Common myeloid progenitor, CD34-positive (primary cell): ENCODE results near the gene PRKAR2A.
"Not testable (repeated sequence)": the region's sequence is repeated elsewhere in the genome, so short reads cannot be mapped to it uniquely, and the experiment has no call there.

Experiments used
- CTCF ChIA-PET: fragments of 350-600 bp; sonication (Branson Sonifier 250); formaldehyde crosslinking; loops from one replicate; lab custom pipeline; 2021; ENCODE audit warnings: antibody characterized with exemption; lab: Charles Lee
- POLR2A ChIA-PET: fragments of 350-600 bp; sonication (Branson Sonifier 250); formaldehyde crosslinking; loops from one replicate; lab custom pipeline; 2021; ENCODE audit warnings: antibody characterized with exemption; lab: Charles Lee
- DNase-seq, 3 donors: peaks; one replicate each; pipeline versions ENCODE4 v3.0.0 to v3.0.0-alpha.2; 2013
- H3K27ac ChIP-seq, 2 experiments: 1 replicate in 1 of 2; 2 replicates in 1 of 2; pipeline ENCODE4 v1.7.0; 2013; ENCODE audit warnings: inconsistent platforms in 2 of 2, low read length in 2 of 2, mild to moderate bottlenecking in 2 of 2, low read depth in 1 of 2, moderate library complexity in 1 of 2; ENCODE audit not compliant: severe bottlenecking in 2 of 2, insufficient read depth in 1 of 2, poor library complexity in 1 of 2
- H3K27me3 ChIP-seq, 5 experiments: replicated peaks in 2 of 5; 1 replicate in 3 of 5; 2 replicates in 2 of 5; pipeline versions ENCODE4 v1.6.1 to v1.7.0; 2013; ENCODE audit warnings: low read length in 4 of 5, mild to moderate bottlenecking in 2 of 5, moderate library complexity in 2 of 5, inconsistent platforms in 1 of 5; ENCODE audit not compliant: insufficient read depth in 5 of 5, control insufficient read depth in 4 of 5
- H3K36me3 ChIP-seq, 4 experiments: 1 replicate in 2 of 4; 2 replicates in 2 of 4; pipeline versions ENCODE4 v1.6.1 to v1.7.0; 2013; ENCODE audit warnings: low read length in 3 of 4, control low read depth in 1 of 4, mild to moderate bottlenecking in 1 of 4; ENCODE audit not compliant: control insufficient read depth in 4 of 4, insufficient read depth in 4 of 4
- H3K4me1 ChIP-seq, 4 experiments: 1 replicate in 3 of 4; 2 replicates in 1 of 4; pipeline versions ENCODE4 v1.6.1 to v1.7.1; 2013; ENCODE audit warnings: low read length in 3 of 4, mild to moderate bottlenecking in 3 of 4, control low read depth in 1 of 4, inconsistent platforms in 1 of 4, moderate library complexity in 1 of 4; ENCODE audit not compliant: control insufficient read depth in 4 of 4, insufficient read depth in 4 of 4; ENCODE audit errors: control extremely low read depth in 1 of 4
- H3K4me3 ChIP-seq, 7 experiments: 1 replicate in 4 of 7; 2 replicates in 3 of 7; pipeline versions ENCODE4 v1.5.1 to v1.7.0; 2013; ENCODE audit warnings: mild to moderate bottlenecking in 7 of 7, low read length in 6 of 7, moderate library complexity in 6 of 7, inconsistent platforms in 2 of 7, low read depth in 2 of 7, control low read depth in 1 of 7; ENCODE audit not compliant: insufficient read depth in 4 of 7, control insufficient read depth in 1 of 7; ENCODE audit errors: extremely low read depth in 1 of 7
- H3K9me3 ChIP-seq, 5 experiments: 1 replicate in 4 of 5; 2 replicates in 1 of 5; pipeline versions ENCODE4 v1.6.1 to v1.7.1; 2013; ENCODE audit warnings: low read length in 4 of 5, mild to moderate bottlenecking in 2 of 5, inconsistent platforms in 1 of 5, low read depth in 1 of 5, moderate library complexity in 1 of 5; ENCODE audit not compliant: control insufficient read depth in 4 of 5, insufficient read depth in 2 of 5; ENCODE audit errors: control extremely low read depth in 1 of 5
- WGBS: methylation state at CpG from one replicate; pipeline ENCODE4 v1.1.5; 2013; ENCODE audit not compliant: insufficient coverage; 5-methylcytosine and 5-hydroxymethylcytosine counted together

The PRKAR2A gene

DNA sequence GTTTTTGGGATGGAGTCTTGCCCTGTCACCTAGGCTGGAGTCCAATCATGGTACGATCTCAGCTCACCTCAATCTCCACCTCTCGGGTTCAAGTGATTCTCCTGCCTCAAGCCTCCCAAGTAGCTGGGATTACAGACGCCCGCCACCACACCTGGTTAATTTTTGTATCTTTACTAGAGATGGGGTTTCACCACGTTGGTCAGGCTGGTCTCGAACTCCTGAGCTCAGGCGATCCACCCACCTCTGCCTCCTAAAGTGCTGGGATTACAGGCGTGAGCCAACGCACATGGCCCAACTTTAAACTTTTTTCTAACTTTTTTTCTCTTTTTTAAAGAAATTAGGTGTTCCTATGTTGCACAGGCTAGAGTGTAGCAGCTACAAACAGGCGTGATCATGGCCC is 19.8 kb downstream of the PRKAR2A start:
- CTCF ChIA-PET, result interaction anchor here (1.1 kb wide), 1 partner anchor 19 kb away, joined by 4 read pairs; the partner anchor contains the start of gene PRKAR2A

DNA sequence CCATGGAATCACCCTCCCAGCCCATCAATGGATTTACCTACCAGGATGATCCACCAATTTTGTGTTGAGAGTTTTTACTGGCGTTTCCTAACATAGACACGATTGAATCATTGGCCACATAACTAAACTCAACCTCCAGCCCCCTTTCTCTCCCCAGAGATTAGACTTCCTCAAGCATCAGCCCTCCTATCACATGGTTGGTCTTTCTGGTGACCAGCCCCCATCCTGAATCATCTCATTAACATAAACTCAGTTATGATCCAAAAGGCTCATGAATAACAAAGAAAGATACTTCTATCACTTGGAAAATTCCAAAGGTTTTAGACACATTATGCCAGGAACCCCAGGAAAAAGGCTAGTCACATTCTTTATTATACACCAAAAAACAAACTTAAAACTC is 21.2 kb downstream of the PRKAR2A start:
- POLR2A ChIA-PET, result no interaction called here
- Histone ChIP-seq H3K27me3 (no peaks in the 10 kb centered on the region), H3K27ac (no peak overlapping the region), H3K4me1 (no peaks in the 10 kb centered on the region), H3K36me3 (no peaks in the 10 kb centered on the region), H3K4me3 (no peak overlapping the region), H3K9me3 (no peaks in the 10 kb centered on the region)
- DNase-seq, result peak in 2 of 3 donors; percentile 14 to 17
- 94% methylated on average over 2 of the region's 2 CpGs for WGBS
- CTCF ChIA-PET, result no interaction called here

More for the DNA sequence above, 19.8 kb downstream of the PRKAR2A start:
- H3K36me3 ChIP-seq, H3K9me3 ChIP-seq, H3K4me3 ChIP-seq, H3K4me1 ChIP-seq, H3K27me3 ChIP-seq, DNase-seq, POLR2A ChIA-PET, H3K27ac ChIP-seq: not testable (repeated sequence)
- 83% methylated on average over 4 of the region's 10 CpGs for WGBS

DNA sequence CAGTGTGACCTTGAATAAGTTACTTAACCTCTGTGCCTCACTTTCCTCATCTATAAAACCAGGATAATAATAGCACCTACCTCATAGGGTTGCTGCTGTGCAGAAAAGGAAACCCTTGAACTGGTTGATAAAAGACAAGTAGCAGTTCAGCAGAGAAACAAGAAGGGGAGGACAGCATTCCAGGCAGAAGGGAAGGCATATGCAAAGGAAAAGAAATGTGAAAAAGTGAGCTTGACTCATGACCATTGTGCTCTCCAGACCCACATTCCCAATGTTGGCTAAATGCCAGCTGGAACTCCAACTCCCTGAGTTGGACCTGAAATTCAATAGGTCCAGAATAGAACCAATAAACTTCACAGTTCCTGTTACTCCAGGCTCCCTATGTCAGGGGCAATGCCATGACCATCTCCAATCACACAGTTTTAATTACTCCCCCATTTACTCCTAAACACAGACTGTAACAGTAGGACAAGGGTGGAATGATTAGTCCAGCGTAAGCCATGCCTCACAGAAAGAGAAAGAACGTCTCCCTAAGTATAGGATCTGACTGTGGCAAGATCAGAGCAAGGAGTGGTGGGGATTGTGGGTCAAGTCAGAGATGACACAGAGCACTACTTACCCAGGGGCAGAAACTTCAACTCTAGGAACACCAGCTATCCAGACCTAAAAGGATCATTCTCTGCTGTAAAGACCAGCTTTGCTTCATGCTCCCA is 26.9 kb downstream of the PRKAR2A start:
- no CpG with 5 or more reads among the region's 2 CpGs for WGBS
- no peaks in the 10 kb centered on the region for H3K9me3 ChIP-seq
- H3K4me3 ChIP-seq, result no peak overlapping the region
- ChIA-PET CTCF (interaction anchor here (0.5 to 1.4 kb wide), 2 partner anchors 17 to 30 kb away, joined by 3 to 4 read pairs; no protein-coding TSS in a partner anchor), POLR2A (no interaction called here)
- H3K27me3 ChIP-seq, result no peaks in the 10 kb centered on the region
- H3K27ac ChIP-seq, result no peak overlapping the region
- H3K4me1 ChIP-seq, result peaks cover 0 to 8% (median 0%) of the 10 kb centered on the region in 4 experiments
- DNase-seq, result no peak
- no peaks in the 10 kb centered on the region for H3K36me3 ChIP-seq

DNA sequence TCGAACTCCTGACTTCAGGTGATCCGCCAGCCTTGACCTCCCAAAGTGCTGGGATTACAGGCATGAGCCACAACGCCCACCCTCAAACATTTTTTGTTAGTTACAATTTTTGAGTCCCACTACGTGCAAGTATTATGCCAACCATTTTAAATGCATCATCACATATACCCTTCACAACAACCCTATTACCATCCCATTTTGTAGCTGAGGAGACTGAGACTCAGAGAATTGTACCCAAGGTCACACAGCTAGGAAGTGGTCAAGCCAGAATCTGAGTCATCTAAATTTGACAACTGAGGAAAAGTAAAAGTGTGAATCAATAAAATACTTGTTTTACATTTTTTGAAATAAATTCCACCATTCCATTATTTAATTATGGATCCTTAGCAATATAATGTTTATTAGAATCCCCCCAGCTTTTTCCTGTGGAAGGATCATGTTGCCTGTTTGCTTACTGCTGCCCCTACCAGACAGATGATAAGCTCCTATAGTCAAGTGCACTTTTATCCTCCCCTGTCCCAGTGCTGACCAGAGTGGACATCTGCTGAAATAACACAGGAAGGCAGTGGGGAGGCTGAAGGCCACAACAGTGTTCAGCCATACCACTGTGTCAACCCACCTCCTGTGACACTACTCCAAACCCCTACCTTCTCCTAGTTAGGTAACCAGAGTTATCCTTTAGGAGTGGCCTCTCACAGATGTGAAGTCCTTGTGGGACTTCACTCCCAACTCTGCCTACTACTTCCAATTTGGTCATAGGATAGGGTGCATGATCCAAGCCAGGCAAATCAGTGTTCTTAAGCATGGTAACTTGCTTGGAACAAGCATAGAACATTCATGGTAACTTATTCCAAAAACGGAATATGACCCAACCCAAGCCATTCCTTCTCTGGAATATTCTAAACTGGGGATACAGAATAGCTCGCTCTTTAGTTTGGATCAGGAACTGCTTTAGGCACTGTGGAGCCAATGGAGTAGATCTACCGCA is 28.1 kb downstream of the PRKAR2A start:
- DNase-seq, result no peak
- H3K9me3 ChIP-seq, result no peaks in the 10 kb centered on the region
- CTCF ChIA-PET, result no interaction called here
- H3K4me1 ChIP-seq, result peaks cover 0 to 8% (median 0%) of the 10 kb centered on the region in 4 experiments
- POLR2A ChIA-PET, result no interaction called here
- 100% methylated on average over 5 of the region's 7 CpGs for WGBS
- H3K36me3 ChIP-seq, result no peaks in the 10 kb centered on the region
- H3K27me3 ChIP-seq, result no peaks in the 10 kb centered on the region
- H3K4me3 ChIP-seq, result no peak overlapping the region
- H3K27ac ChIP-seq, result no peak overlapping the region

DNA sequence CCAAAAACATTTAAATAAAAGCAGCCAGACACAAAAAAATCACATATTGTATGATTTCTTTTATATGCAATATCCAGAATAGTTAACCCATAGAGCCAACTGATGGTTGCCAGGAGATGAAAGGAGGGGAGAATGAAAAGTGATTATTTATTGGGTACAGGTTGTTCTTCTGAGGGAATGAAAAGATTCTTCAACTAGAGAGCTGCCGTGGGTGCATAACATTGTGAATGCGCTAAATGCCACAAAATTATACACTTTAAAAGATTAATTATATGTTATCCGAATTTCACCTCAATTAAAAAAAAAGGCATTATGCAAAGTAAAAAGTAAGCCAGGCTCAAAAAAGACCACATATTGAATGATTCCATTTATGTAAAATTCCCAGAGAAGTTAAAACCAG is 36.1 kb downstream of the PRKAR2A start:
- H3K4me1 ChIP-seq, result peaks cover 0 to 13% (median 4%) of the 10 kb centered on the region in 4 experiments
- H3K27ac ChIP-seq, result no peak overlapping the region
- no peak overlapping the region for H3K4me3 ChIP-seq
- CTCF ChIA-PET, result no interaction called here
- POLR2A ChIA-PET, result interaction anchor here (1.0 kb wide), 1 partner anchor 107 kb away, joined by 4 read pairs; the partner anchor contains the start of gene ARIH2
- no CpG with 5 or more reads among the region's 3 CpGs for WGBS
- H3K9me3 ChIP-seq, result no peaks in the 10 kb centered on the region
- DNase-seq, result no peak
- no peaks in the 10 kb centered on the region for H3K36me3 ChIP-seq
- no peaks in the 10 kb centered on the region for H3K27me3 ChIP-seq

DNA sequence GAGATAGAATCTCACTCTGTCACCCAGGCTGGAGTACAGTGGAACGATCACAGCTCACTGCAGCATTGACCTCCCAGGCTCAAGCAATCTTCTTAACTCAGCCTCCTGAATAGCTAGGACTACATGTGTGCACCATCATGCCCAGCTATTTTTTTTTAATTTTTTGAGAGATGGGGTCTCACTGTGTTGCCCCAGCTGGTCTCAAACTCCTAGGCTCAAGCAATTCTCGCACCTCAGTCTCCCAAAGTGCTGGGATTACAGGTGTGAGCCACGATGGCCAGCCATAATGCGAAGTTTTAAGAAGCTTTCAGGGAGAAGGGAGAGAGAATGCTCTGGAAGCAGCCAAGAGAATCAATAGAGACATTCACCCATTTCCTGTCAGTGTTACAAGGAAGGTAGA is 42.7 kb downstream of the PRKAR2A start:
- 100% methylated on average over 3 of the region's 4 CpGs for WGBS
- peaks cover 0 to 3% (median 1%) of the 10 kb centered on the region in 4 experiments for H3K36me3 ChIP-seq
- H3K9me3 ChIP-seq, result no peaks in the 10 kb centered on the region
- no peak overlapping the region for H3K27ac ChIP-seq
- no peaks in the 10 kb centered on the region for H3K27me3 ChIP-seq
- H3K4me1 ChIP-seq, result peaks cover 0 to 6% (median 0%) of the 10 kb centered on the region in 4 experiments
- H3K4me3 ChIP-seq, result no peak overlapping the region
- POLR2A ChIA-PET, result no interaction called here
- no peak for DNase-seq
- CTCF ChIA-PET, result no interaction called here
